GM08714 (cell line): ENCODE results near the gene PTPDC1.
"Not testable (repeated sequence)": the region's sequence is repeated elsewhere in the genome, so short reads cannot be mapped to it uniquely, and the experiment has no call there.

Source experiments
- H3K4me3 ChIP-seq: fragments of 200-500 bp; sonication (Bioruptor generic); 2 replicates; pipeline ENCODE4 v1.5.1; 2014; ENCODE audit warnings: mild to moderate bottlenecking, low read length, inconsistent platforms
- ZNF274 ChIP-seq: IDR thresholded peaks from 2 replicates; pipeline ENCODE4 v1.6.1; 2012; ENCODE audit warnings: mild to moderate bottlenecking, low read depth, low read length

PTPDC1 gene

GRCh38 chr9:94108584-94108983, 24.3 kb downstream of the PTPDC1 start:
- no peak for TF ChIP-seq ZNF274
- no peak overlapping the region for H3K4me3 ChIP-seq

DNA sequence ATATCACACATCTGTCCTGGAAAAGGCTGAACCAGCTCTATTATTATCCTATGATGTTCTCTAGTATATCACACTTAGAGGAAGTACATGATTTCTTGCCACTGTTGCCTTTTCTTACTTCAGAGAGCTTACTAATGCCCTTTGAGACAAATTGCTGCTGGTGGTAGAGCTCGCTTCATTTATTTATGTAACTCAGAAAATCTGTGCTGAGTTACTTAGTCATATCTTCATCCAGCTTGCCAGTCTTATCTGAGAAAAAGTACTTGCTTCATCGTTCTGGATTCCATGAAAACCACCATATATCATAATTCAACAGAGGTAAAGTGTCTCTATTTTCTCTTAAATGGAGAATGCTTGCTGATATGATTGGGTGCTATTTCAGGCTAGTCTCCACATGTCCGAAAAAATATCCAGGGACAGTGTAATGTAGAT, 26.6 kb downstream of the PTPDC1 start:
- TF ChIP-seq ZNF274, result no peak
- no peak overlapping the region for H3K4me3 ChIP-seq

- H3K4me3 ChIP-seq, result no peak overlapping the region
- no peak for TF ChIP-seq ZNF274
Observed at GRCh38 chr9:94111446-94111845, 27.2 kb downstream of the PTPDC1 start.

- no peak overlapping the region for H3K4me3 ChIP-seq
- TF ChIP-seq ZNF274, result no peak
Observed at GRCh38 chr9:94112716-94113465, 28.6 kb downstream of the PTPDC1 start.

DNA sequence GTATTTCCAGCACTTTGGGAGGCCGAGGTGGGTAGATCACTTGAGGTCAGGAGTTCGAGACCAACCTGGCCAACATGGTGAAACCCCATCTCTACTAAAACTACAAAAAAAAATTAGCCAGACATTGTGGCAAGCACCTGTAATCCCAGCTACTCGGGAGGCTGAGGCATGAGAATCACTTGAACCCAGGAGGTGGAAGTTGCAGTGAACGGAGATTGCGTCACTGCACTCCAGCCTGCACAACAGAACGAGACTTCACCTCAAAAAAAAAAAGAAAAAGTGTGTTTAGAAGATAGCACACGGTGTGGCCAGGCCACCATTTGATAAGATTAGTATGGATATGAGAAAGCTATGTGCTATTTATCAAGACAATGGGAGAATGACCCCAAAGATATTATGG, 35.8 kb downstream of the PTPDC1 start:
- H3K4me3 ChIP-seq, result not testable (repeated sequence)

- no peak overlapping the region for H3K4me3 ChIP-seq
- TF ChIP-seq ZNF274, result no peak
Observed at GRCh38 chr9:94120854-94121376, 36.7 kb downstream of the PTPDC1 start.

GRCh38 chr9:94126844-94127243, 42.6 kb downstream of the PTPDC1 start:
- no peak for TF ChIP-seq ZNF274
- H3K4me3 ChIP-seq, result no peak overlapping the region

GRCh38 chr9:94127806-94128205, 43.5 kb downstream of the PTPDC1 start:
- no peak overlapping the region for H3K4me3 ChIP-seq
- TF ChIP-seq ZNF274, result no peak

DNA sequence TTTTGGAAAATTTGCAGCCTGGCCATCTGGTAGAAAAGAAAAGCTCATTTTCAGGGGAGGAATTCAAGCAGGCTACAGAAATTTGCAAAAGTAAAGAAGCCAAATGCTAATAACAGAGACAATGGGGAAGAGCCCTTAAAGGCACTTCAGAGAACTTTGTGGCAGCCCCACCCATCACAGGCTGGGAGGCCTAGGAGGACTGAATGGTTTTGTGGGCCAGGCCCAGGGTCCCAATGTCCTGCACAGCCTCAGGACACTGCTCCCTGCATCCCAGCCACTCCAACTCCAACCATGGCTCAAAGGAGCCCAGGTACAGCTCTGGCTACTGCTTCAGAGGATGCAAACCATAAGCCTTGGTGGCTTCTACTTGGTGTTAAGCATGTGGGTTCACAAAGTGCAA, 44.3 kb downstream of the PTPDC1 start:
- H3K4me3 ChIP-seq, result no peak overlapping the region
- no peak for TF ChIP-seq ZNF274

GRCh38 chr9:94134629-94135028, 50.4 kb downstream of the PTPDC1 start:
- H3K4me3 ChIP-seq, result no peak overlapping the region
- TF ChIP-seq ZNF274, result no peak

- TF ChIP-seq ZNF274, result no peak
- H3K4me3 ChIP-seq, result no peak overlapping the region
Observed at GRCh38 chr9:94135222-94135621, 51.0 kb downstream of the PTPDC1 start.

DNA sequence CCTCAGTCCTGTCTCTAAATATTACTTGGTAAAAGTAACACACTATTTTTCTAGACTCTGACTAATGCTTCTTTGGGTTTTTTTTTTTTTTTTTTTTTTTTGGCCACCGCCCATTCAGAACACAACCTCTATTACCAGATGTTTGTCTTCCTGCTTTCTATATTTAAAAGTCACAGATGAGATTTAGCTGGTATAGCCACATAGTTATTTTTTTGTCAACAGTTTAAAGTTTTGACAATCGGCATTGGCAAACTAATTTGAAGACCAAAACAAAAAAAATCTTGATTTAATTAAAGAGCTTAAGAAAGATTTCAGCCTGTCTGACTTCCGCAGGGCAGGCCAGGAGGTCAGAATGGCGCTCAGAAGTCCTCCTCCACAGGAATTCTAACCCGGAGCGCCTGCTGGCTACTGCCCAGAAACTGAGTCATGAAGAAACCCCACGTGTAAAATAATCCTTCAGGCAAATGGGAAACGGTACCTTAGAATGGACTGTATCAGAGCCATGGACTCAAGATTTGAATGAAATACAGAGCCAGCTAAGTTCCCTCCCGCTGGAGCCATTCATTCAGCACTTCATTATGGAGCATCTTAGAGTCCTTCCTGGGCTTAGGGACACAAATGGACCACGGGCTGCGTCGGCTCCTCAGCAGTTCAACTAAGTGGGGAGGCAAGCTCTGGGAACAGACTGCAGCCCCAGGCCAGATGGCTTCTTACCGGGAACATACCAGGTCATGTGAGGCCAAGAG, 55.6 kb downstream of the PTPDC1 start:
- TF ChIP-seq ZNF274, result no peak
- no peak overlapping the region for H3K4me3 ChIP-seq

DNA sequence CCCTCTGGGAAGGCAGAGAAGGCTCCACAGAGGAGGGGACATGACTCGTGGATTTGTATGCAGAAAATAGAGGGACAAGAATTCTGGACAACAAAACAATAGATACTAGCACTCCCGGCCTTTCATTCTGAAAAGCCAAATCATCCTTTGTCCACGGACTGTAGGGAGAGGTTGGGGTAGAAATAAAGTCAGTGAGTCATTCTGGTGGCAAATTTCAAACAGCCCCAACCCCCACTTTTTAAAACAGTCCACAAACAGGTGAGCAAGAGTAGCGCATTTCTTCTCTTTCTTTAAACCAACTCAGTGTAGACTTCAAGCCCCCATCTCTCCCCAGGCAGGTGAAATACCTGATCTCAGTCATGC, 56.1 kb downstream of the PTPDC1 start:
- no peak for TF ChIP-seq ZNF274

GRCh38 chr9:94140791-94141790, 56.8 kb downstream of the PTPDC1 start:
- TF ChIP-seq ZNF274, result no peak
- no peak overlapping the region for H3K4me3 ChIP-seq

More for the DNA sequence above, 56.1 kb downstream of the PTPDC1 start:
- no peak overlapping the region for H3K4me3 ChIP-seq
